ENCODE measurements around the gene CUL9.

Gene CUL9

GRCh38 chr6:43159599-43159998 is 22.4 kb upstream of the CUL9 start:
- H3K4me3 ChIP-seq (ENCODE audit: low read length), result no peak overlapping the region
- no peak for TF ChIP-seq ZNF274 (IDR thresholded peaks at IDR 0.05; ENCODE audit: low read depth, low read length)

GRCh38 chr6:43163899-43164298 is 18.1 kb upstream of the CUL9 start:
- TF ChIP-seq ZNF274 (IDR thresholded peaks at IDR 0.05; ENCODE audit: low read depth, low read length), result no peak
- H3K4me3 ChIP-seq (ENCODE audit: low read length), result no peak overlapping the region

GRCh38 chr6:43170417-43170930 is 11.5 kb upstream of the CUL9 start:
- TF ChIP-seq ZNF274 (IDR thresholded peaks at IDR 0.05; ENCODE audit: low read depth, low read length), result no peak

DNA sequence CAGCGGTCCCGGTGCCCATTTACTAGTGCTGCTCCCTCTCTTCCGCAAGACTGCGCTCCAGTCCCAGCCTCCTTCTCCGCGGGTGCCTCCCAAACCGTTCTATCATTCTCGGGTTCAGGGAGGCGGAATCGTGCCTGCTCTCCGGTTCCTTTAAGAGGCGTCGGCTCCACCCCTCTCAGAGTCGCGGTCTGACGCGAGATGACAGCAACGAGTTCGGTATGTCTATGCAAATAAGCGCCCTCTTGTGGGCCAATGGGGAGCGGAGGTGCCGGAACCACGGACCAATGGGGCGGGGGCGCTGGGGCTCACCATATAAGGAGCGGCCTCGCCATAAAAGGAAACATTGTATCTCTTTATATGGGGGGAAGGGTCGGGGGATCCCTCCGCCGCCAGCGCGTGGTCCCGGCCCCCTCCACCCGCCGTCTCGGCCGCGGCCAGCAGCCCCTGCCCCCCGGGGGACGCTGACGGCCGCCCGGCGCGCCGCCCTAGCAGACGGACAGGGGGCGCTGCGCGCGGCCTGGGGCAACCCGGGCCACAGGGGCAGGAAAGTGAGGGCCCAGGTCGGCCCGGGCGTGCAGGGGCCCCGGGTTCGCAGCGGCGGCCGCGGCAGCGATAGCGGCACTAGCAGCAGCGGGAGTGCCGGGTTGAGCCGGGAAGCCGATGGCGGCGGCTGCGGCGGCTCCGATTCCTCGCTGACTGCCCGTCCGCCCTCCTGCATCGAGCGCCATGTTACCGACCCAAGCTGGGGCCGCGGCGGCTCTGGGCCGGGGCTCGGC is 10.9 kb upstream of the CUL9 start, which contains the start of gene SRF:
TSS of gene SRF (plus strand) at position 339 of the 776 bp plus-strand sequence. CDS start at position 727, 388 bp downstream.
- TF ChIP-seq ZNF274 (IDR thresholded peaks at IDR 0.05; ENCODE audit: low read depth, low read length), result no peak
- peak within 1 kb of the TSS; percentile 86 for H3K4me3 ChIP-seq (ENCODE audit: low read length)

More at GRCh38 chr6:43170417-43170930, 11.5 kb upstream of the CUL9 start:
- H3K4me3 ChIP-seq (ENCODE audit: low read length), result peak overlapping the region; percentile 79

GRCh38 chr6:43171707-43172103 is 10.3 kb upstream of the CUL9 start:
- no peak for TF ChIP-seq ZNF274 (IDR thresholded peaks at IDR 0.05; ENCODE audit: low read depth, low read length)
- peak overlapping the region; percentile 86 for H3K4me3 ChIP-seq (ENCODE audit: low read length)

GRCh38 chr6:43172104-43173007 is 9.6 kb upstream of the CUL9 start:
- H3K4me3 ChIP-seq (ENCODE audit: low read length), result peak overlapping the region; percentile 86
- TF ChIP-seq ZNF274 (IDR thresholded peaks at IDR 0.05; ENCODE audit: low read depth, low read length), result no peak

- peak overlapping the region; percentile 86 for H3K4me3 ChIP-seq (ENCODE audit: low read length)
- no peak for TF ChIP-seq ZNF274 (IDR thresholded peaks at IDR 0.05; ENCODE audit: low read depth, low read length)
Measured at GRCh38 chr6:43173591-43174262, 8.3 kb upstream of the CUL9 start.

DNA sequence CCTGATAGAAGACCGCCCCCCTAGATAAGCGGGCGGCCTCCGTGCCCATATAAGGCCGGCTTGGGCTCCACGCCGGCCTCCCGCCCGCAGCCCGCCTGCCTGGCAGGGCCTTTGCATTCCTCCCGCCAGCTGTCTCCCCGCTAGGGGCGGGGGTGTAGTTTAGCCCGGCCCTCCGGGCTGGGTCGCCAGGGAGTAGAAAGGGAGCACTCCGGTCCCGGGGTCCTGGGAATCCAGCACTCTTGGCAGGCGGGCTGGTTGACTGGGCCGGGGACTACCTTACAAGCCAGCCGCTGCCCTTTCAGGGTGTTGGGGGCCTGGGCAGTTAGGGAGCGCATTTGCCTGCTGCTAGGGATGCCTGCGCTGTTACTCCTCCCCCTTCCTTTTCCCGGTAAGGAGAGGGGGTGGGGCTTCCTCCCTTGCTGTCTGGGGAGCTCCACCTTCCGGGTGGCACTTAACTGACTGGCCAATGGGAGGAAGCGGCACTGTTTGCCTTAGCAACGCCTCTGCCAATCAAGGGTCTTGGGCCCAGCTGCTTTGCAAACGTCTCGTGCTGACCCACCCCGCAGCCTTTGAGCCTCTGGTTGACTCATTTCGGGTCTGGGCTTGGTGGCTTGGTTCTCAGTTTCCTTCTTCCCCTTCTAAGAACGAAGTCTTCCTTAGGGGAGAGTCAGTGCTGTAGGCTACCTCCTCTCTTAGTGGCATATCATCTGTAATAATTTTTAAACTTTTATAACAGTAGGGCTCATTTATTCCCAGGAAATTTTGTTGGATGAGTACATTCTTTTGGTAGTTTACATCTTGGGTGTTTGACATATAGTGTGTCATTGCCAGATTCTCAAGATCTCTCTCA is 7.5 kb upstream of the CUL9 start:
- peak overlapping the region; percentile 34; the same call in 1 of the 2 replicates for H3K4me3 ChIP-seq (ENCODE audit: low read length)
- TF ChIP-seq ZNF274 (IDR thresholded peaks at IDR 0.05; ENCODE audit: low read depth, low read length), result no peak

DNA sequence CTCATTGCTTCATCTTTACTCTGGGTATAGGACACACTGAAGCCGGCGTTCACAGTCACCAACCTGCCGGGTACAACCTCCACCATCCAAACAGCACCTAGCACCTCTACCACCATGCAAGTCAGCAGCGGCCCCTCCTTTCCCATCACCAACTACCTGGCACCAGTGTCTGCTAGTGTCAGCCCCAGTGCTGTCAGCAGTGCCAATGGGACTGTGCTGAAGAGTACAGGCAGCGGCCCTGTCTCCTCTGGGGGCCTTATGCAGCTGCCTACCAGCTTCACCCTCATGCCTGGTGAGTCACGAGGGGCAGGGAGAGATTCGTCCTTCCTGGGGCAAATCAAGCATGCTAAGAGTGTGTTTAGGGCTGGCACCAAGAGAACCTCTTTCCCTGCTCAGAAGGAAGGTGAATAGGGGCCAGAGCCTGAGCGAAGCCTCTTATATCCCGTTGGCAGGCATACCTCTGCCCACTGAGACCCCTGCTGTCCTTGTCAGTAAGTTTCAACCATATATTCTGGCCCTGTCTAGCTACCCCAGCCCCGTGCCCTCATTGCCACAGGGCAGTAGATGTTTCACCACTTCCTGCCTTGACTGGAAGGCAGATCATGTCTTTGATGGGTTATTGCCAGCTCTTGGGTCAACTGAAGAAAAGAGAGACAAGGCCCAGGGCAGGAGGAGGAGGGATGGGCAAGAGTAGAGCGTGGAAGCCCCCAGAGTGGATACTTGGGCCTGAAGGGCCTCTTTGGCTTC is 6.1 kb upstream of the CUL9 start:
- no peak for TF ChIP-seq ZNF274 (IDR thresholded peaks at IDR 0.05; ENCODE audit: low read depth, low read length)
- no peak overlapping the region for H3K4me3 ChIP-seq (ENCODE audit: low read length)

DNA sequence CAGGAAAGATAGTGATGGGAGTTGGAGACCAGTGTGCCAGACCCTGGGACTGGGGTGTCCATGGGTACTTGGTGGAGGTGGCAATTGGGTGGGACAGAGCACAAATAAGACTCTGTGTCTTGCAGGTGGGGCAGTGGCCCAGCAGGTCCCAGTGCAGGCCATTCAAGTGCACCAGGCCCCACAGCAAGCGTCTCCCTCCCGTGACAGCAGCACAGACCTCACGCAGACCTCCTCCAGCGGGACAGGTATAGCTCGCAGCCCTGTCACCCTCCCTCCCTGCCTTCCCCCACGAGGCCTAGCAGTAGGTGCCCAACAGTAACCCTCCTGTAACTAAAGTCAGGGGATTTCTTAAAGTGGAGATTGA is 5.6 kb upstream of the CUL9 start:
- TF ChIP-seq ZNF274 (IDR thresholded peaks at IDR 0.05; ENCODE audit: low read depth, low read length), result no peak
- H3K4me3 ChIP-seq (ENCODE audit: low read length), result no peak overlapping the region

- TF ChIP-seq ZNF274 (IDR thresholded peaks at IDR 0.05; ENCODE audit: low read depth, low read length), result no peak
- H3K4me3 ChIP-seq (ENCODE audit: low read length), result no peak overlapping the region
Measured at GRCh38 chr6:43178150-43178549, 3.8 kb upstream of the CUL9 start.

DNA sequence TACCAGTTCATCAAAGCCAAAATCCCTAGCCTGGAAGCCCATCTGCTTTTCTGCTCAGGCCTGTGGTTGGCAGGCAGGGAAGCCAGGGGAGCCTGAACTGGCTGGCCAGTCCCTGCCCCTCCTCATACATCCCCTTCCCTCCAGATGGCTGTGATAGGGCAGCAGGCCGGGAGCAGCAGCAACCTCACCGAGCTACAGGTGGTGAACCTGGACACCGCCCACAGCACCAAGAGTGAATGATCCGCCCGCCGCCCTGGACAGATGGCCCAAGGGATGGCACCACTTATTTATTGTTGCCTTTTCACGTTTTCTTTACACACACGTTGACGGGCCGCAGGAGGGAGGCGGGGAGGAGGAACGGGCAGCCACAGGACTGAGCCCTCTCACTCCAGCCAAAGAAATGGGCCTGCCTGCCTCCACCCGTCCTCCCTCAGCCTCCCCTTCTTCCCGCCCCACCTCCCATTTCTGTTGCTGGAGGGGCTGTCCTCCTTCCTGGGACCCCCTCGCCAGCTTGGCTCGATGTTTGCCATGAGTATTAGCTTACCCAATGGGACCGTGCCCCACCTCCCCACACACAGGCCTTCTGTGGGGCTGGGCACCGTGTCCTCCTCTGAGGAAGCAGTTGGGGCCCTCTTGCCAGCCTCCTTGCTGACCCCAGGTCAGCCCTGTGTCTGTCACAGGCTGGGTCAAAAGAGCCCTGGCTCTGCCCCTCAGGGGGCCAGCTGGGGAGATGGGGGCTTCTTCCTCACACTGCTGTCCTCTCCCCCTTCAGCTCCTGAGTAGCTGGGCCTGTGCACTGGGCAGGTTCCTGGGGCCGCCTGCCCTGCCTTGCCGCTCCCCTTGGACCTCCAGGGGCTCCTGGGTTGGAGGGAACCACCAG is 2.8 kb upstream of the CUL9 start:
- TF ChIP-seq ZNF274 (IDR thresholded peaks at IDR 0.05; ENCODE audit: low read depth, low read length), result no peak
- H3K4me3 ChIP-seq (ENCODE audit: low read length), result no peak overlapping the region
